H7 (cell line): ENCODE data around the gene AZU1. TPM values are rescaled to one million over a fixed set of nuclear protein-coding genes. Genes with fewer than 3 reads are reported as not detected.

Experiments
- DNase-seq: peaks from one replicate; pipeline ENCODE4 v3.0.0; 2012
- H3K27me3 ChIP-seq: 2 replicates; pipeline ENCODE4 v1.6.0; 2011; ENCODE audit warnings: mild to moderate bottlenecking, low read length; ENCODE audit not compliant: control insufficient read depth, insufficient read depth
- H3K36me3 ChIP-seq: replicated peaks from 2 replicates; pipeline ENCODE4 v1.5.1; 2011; ENCODE audit warnings: low read length; ENCODE audit not compliant: control insufficient read depth, insufficient read depth
- H3K4me3 ChIP-seq: 2 replicates; pipeline ENCODE4 v1.5.1; 2011; ENCODE audit warnings: low read depth, mild to moderate bottlenecking, control low read depth, low read length, moderate library complexity; ENCODE audit not compliant: insufficient read depth
- total RNA-seq: library from RNA; depleted of rRNA; stranded (reverse); fragments of >200 nt; shearing (Covaris generic); gene quantifications from 2 replicates; pipeline ENCODE4 v1.2.3, GENCODE V29; 2014; rRNA removed

The AZU1 gene, protein sequence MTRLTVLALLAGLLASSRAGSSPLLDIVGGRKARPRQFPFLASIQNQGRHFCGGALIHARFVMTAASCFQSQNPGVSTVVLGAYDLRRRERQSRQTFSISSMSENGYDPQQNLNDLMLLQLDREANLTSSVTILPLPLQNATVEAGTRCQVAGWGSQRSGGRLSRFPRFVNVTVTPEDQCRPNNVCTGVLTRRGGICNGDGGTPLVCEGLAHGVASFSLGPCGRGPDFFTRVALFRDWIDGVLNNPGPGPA
- total RNA-seq: 0.85 and 1.3 TPM in 2 replicates

DNA sequence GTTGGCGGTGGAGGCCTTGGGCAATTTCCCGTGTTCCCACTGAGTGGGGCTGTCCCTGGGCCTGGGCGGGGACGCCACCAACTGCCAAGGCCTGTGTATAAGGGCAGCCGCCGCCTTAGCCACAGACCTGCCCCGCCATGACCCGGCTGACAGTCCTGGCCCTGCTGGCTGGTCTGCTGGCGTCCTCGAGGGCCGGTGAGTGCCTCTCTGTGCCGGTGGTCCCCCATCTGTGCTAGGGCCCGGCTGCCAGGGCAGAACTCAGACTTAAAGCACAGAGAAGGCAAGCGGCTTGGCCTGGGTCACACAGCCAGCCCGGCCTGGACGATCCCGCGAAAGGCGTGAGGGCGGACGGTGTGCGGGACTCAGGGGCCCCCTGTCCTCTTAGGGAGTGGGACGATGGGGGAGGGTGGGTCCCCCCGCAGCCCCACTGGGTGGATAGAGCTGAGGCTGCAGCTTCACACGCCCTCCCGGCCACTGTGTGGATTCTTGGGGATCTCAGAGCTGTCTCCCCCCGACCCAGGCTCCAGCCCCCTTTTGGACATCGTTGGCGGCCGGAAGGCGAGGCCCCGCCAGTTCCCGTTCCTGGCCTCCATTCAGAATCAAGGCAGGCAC, at the start of gene AZU1:
AZU1 (plus strand) TSS at position 128 of the 612 bp plus-strand sequence; CDS start at position 138, 10 bp downstream.
- no peak for DNase-seq
- Histone ChIP-seq H3K4me3 (no peak within 1 kb of the TSS), H3K27me3 (no peaks in the 10 kb centered on the region), H3K36me3 (no peaks in the 10 kb centered on the region)

GRCh38 chr19:778910-779653, 48.6 kb upstream of the AZU1 start:
- peak; percentile 58 for DNase-seq
- no peaks in the 10 kb centered on the region for H3K27me3 ChIP-seq
- no peak overlapping the region for H3K4me3 ChIP-seq
- no peaks in the 10 kb centered on the region for H3K36me3 ChIP-seq

DNA sequence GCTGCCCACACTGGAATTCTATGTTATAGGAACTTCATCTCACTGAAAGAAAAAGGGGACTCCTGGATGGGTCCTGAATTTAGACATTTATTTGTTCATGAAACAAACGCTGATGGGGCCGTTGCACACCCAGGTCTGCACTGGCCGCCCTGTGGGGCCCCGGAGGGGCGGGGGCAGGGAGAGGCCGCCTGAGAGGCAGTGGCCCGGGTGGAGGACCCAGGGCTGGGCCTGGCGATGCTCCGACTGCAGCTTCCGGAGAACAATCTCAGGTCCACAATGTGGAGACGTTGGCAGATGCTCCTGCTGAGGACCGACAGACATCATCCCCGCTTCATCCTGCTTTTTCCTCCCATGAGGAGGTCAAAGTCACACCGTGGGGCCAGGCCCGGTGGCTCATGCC, 46.7 kb upstream of the AZU1 start:
- no peaks in the 10 kb centered on the region for H3K27me3 ChIP-seq
- no peak for DNase-seq
- no peak overlapping the region for H3K4me3 ChIP-seq
- no peaks in the 10 kb centered on the region for H3K36me3 ChIP-seq

- Histone ChIP-seq H3K4me3 (peak overlapping the region; percentile 16), H3K27me3 (no peaks in the 10 kb centered on the region), H3K36me3 (no peaks in the 10 kb centered on the region)
- no peak for DNase-seq
Observed at GRCh38 chr19:781800-782184, 45.8 kb upstream of the AZU1 start.

GRCh38 chr19:782185-782877, 45.3 kb upstream of the AZU1 start:
- Histone ChIP-seq H3K36me3 (no peaks in the 10 kb centered on the region), H3K4me3 (peak overlapping the region; percentile 16), H3K27me3 (no peaks in the 10 kb centered on the region)
- DNase-seq: peak; percentile 90

GRCh38 chr19:782878-783668, 44.6 kb upstream of the AZU1 start:
- Histone ChIP-seq H3K27me3 (no peaks in the 10 kb centered on the region), H3K36me3 (no peaks in the 10 kb centered on the region), H3K4me3 (peak overlapping the region; percentile 11)
- no peak for DNase-seq

DNA sequence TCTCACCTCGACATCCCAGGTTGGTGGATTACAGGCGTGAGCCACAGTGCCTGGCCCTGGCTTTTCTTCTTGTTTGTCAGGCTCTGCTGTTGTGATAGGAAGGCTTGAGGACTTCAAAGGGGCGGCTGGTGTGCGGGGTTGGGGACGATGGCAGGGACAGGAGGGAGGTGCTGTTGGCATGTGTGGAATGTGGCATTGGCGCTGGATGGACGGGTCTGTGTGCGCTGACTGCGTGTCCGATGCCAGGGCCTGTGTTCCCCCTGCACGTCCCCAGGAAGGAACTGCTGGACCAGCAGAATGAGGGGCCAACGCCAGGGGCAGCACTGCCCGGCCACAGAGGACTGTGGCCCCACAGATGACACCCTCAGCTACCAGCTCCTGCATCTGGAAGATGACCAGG, 43.1 kb upstream of the AZU1 start:
- no peak overlapping the region for H3K4me3 ChIP-seq
- no peak for DNase-seq

DNA sequence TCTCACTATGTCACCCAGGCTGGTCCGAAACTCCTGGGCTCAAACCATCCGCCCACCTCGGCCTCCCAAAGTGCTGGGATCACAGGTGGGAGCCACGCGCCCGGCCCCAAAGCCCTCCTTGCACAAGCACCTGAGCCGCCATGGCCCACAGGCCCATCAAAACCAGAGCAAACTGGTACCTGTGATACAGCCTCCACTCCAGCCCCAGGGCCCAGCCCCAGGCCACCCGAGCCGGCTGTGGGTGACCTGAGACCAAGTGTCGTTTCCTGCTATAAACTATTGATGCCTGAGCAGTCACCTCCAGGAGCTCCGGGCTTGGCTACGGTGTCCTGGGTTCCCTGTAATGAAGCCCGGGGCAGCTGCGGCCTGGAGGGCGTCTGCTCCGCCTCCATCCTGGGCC, 40.1 kb upstream of the AZU1 start:
- no peak overlapping the region for H3K4me3 ChIP-seq
- DNase-seq: no peak
- H3K27me3 ChIP-seq: no peaks in the 10 kb centered on the region
- H3K36me3 ChIP-seq: no peaks in the 10 kb centered on the region

More for the DNA sequence above, 43.1 kb upstream of the AZU1 start:
- Histone ChIP-seq H3K27me3 (no peaks in the 10 kb centered on the region), H3K36me3 (no peaks in the 10 kb centered on the region)

DNA sequence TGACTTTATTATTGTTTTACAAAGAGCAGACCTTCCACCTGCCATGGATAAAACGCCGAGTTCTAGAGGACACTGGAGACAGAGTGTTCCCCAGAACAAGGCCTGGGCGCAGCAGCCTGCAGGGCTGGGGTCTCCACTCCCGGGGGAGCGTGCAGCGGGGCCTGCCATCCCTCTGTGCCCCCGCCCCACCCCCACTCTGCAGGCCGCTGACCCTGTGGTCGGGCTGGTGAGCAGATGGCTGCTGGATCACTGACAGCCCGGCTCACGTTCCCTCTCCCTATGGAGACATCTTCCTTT, 39.0 kb upstream of the AZU1 start:
- Histone ChIP-seq H3K27me3 (no peaks in the 10 kb centered on the region), H3K4me3 (no peak overlapping the region), H3K36me3 (no peaks in the 10 kb centered on the region)
- no peak for DNase-seq

GRCh38 chr19:788983-789700, 38.5 kb upstream of the AZU1 start:
- DNase-seq: peak; percentile 78
- Histone ChIP-seq H3K36me3 (no peaks in the 10 kb centered on the region), H3K27me3 (no peaks in the 10 kb centered on the region), H3K4me3 (no peak overlapping the region)

- Histone ChIP-seq H3K27me3 (no peaks in the 10 kb centered on the region), H3K36me3 (no peaks in the 10 kb centered on the region), H3K4me3 (no peak overlapping the region)
- no peak for DNase-seq
Observed at GRCh38 chr19:789701-790060, 38.0 kb upstream of the AZU1 start.

DNA sequence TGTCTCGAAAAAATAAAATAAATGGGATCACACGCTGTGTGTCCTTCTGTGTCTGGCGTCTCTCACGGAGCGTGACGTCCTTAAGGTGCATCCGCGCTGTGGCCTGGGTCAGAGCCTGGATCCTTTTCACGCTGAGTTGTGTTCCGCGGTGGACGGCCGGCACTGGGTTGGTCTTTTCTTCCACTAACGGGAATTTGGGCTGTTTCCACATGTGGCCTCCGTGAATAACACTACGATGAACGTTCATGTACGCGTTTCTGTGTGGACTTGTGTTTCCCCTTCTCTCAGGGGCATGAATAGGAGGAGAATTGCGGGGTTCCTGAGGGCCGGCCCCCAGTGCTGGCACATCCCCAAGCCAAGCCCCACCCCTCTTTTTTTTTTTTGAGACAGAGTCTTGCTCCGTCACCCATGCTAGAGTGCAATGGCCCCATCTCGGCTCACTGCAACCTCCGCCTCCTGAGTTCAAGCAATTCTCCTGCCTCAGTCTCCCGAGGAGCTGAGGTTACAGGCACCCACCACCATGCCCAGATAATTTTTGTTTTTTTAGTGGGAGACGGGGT, 36.5 kb upstream of the AZU1 start:
- Histone ChIP-seq H3K27me3 (no peaks in the 10 kb centered on the region), H3K4me3 (no peak overlapping the region), H3K36me3 (no peaks in the 10 kb centered on the region)
- no peak for DNase-seq

DNA sequence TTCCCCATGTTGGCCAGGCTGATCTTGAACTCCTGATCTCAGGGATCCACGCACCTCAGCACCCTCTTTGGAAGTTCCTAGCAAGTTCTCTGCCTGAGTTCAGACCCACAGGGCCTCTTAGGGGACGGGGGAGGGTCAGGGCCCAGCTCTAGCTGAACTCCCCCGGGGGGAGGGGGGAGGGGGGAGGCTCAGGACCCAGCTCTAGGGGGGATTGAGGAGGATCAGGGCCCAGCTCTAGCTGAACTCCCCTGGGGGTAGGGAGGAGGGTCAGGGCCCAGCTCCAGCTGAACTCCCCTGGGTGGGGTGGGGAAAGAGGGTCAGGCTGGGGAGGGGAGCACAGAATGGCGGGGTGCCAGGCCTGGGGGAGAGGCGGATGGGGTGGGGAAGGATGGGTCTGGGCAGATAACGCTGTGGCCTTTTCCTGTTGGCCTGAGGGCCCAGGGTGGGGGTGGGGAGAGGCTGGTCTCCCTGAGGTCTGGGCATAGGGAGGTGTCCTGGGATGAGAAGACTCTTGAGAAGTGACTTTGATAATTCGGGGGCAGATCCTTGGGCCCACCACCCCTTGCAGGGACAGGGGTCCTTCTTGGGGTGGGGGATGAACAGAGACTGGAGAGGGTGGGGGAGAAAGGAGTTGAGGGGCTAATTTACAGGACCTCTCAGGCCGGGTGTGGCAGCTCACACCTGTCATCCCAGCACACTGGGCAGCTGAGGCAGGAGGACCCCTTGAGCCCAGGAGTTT, 35.9 kb upstream of the AZU1 start:
- H3K4me3 ChIP-seq: no peak overlapping the region
- H3K27me3 ChIP-seq: no peaks in the 10 kb centered on the region
- H3K36me3 ChIP-seq: no peaks in the 10 kb centered on the region
- DNase-seq: peak; percentile 60
